Lung (tissue), 12 donors: ENCODE data around the gene MYF5. TPM values are rescaled to one million over a fixed set of nuclear protein-coding genes. Genes with fewer than 3 reads are reported as not detected.

ENCODE experiments used
- ATAC-seq: fragments of 200-7000 bp; cut with Tn5 transposase; one replicate; pipeline ENCODE4 v1.9.1; 2020; ENCODE audit warnings: moderate number of reproducible peaks; ENCODE audit not compliant: insufficient read depth, low FRiP score
- DNase-seq, 3 donors: peaks; one replicate each; pipeline ENCODE4 v3.0.0-alpha.2; 2013 to 2017
- H3K27ac ChIP-seq, 2 donors: one replicate each; pipeline ENCODE4 v1.5.1; 2013; ENCODE audit warnings: mild to moderate bottlenecking in 2 of 2, moderate library complexity in 2 of 2, control low read depth in 1 of 2, inconsistent platforms in 1 of 2, low read depth in 1 of 2, low read length in 1 of 2
- H3K27me3 ChIP-seq, 3 donors: one replicate each; pipeline ENCODE4 v1.5.1; 2013; ENCODE audit warnings: low read length in 2 of 3; ENCODE audit not compliant: control insufficient read depth in 3 of 3, insufficient read depth in 3 of 3
- H3K36me3 ChIP-seq, 4 donors: one replicate each; pipeline ENCODE4 v1.5.1; 2013; ENCODE audit warnings: low read length in 4 of 4, mild to moderate bottlenecking in 1 of 4, moderate library complexity in 1 of 4; ENCODE audit not compliant: control insufficient read depth in 4 of 4, insufficient read depth in 4 of 4
- H3K4me1 ChIP-seq, 5 donors: one replicate each; pipeline ENCODE4 v1.5.1; 2013; ENCODE audit warnings: low read length in 5 of 5, mild to moderate bottlenecking in 2 of 5, moderate library complexity in 1 of 5; ENCODE audit not compliant: control insufficient read depth in 5 of 5, insufficient read depth in 5 of 5
- H3K4me3 ChIP-seq: one replicate; pipeline ENCODE4 v1.5.1; 2013; ENCODE audit warnings: mild to moderate bottlenecking, control low read depth, moderate library complexity
- H3K9ac ChIP-seq, 2 donors: one replicate each; pipeline ENCODE4 v1.5.1; 2013; ENCODE audit warnings: low read length in 2 of 2, control low read depth in 1 of 2; ENCODE audit not compliant: insufficient read depth in 1 of 2
- H3K9me3 ChIP-seq, 4 donors: one replicate each; pipeline ENCODE4 v1.5.1; 2013; ENCODE audit warnings: low read length in 3 of 4, mild to moderate bottlenecking in 1 of 4, moderate library complexity in 1 of 4; ENCODE audit not compliant: control insufficient read depth in 4 of 4, insufficient read depth in 3 of 4
- CTCF ChIP-seq: IDR thresholded peaks from 2 replicates; pipeline ENCODE4 v1.5.1; 2012; ENCODE audit warnings: mild to moderate bottlenecking; ENCODE audit errors: control extremely low read depth, extremely low read depth
- WGBS, 2 donors: extraction: QIAGEN DNeasy Blood & Tissue Kit; methylation state at CpG; one replicate each; pipeline ENCODE4 v1.1.7; 2013; 5-methylcytosine and 5-hydroxymethylcytosine counted together
- polyA plus RNA-seq, 2 donors: library from polyadenylated mRNA; stranded (reverse); fragments of 200-250 nt; gene quantifications; one replicate each; pipeline ENCODE4 v1.2.1, GENCODE V29; 2013
- total RNA-seq, 2 donors: library from RNA; depleted of rRNA in 1 of 2; stranded (reverse); fragments of >200 nt in 1 of 2; gene quantifications; one replicate each; pipeline ENCODE4 v1.2.1, GENCODE V29; 2014 to 2021
- donor health status: control.
- donor health status: control.
- donor health status: Bipolar disorder and iron deficiency.
- donor health status: healthy.
- donor health status: DM: yes; HTN: yes; CAD: no.

Gene MYF5
- total and polyA plus RNA-seq, 4 donors = not detected

- H3K36me3 ChIP-seq = no peaks in the 10 kb centered on the region
- 79 to 82% methylated on average over 2 of the region's 2 CpGs for WGBS, 2 donors
- H3K27ac ChIP-seq = no peak overlapping the region
- DNase-seq (no peak), ATAC-seq (no peak)
- H3K9ac ChIP-seq = no peak overlapping the region
- no peak for TF ChIP-seq CTCF
- H3K27me3 ChIP-seq = no peaks in the 10 kb centered on the region
- no peaks in the 10 kb centered on the region for H3K4me1 ChIP-seq
- H3K9me3 ChIP-seq = no peaks in the 10 kb centered on the region
- H3K4me3 ChIP-seq = no peak overlapping the region
Measured at GRCh38 chr12:80697270-80697887, 19.3 kb upstream of the MYF5 start.

DNA sequence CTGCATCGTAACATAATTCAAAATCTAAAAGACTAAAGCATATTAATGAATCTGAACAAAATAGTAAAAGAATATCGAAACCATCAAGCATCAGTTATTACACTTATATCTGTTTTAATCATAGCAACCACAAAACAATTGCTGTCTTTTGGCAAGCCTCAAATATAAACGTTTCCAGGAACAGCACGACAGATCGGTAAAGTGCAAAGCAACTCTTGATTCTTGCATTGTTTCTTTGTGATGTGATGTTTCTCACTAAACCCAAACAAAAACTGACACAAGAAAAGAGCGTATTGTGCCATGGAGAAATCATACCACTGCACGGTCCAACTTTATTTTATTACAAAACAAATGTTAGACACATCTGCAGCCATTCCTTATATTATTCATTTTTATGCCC lies 18.5 kb upstream of the MYF5 start:
- Histone ChIP-seq H3K27me3 (no peaks in the 10 kb centered on the region), H3K36me3 (no peaks in the 10 kb centered on the region), H3K27ac (no peak overlapping the region), H3K4me3 (no peak overlapping the region), H3K9ac (no peak overlapping the region), H3K9me3 (no peaks in the 10 kb centered on the region), H3K4me1 (peaks cover 0 to 3% (median 0%) of the 10 kb centered on the region in 5 donors)
- TF ChIP-seq CTCF = no peak
- WGBS, 2 donors = 64 to 72% methylated on average over 7 of the region's 7 CpGs
- no peak for DNase-seq
- ATAC-seq = no peak

GRCh38 chr12:80698847-80699542 lies 17.7 kb upstream of the MYF5 start:
- Histone ChIP-seq H3K27me3 (no peaks in the 10 kb centered on the region), H3K36me3 (no peaks in the 10 kb centered on the region), H3K4me3 (no peak overlapping the region), H3K9me3 (no peaks in the 10 kb centered on the region), H3K4me1 (peaks cover 0 to 3% (median 0%) of the 10 kb centered on the region in 5 donors), H3K27ac (no peak overlapping the region), H3K9ac (no peak overlapping the region)
- 81 to 83% methylated on average over 7 of the region's 7 CpGs for WGBS, 2 donors
- TF ChIP-seq CTCF = no peak
- no peak for ATAC-seq
- DNase-seq = no peak

GRCh38 chr12:80700327-80700726 lies 16.4 kb upstream of the MYF5 start:
- Histone ChIP-seq H3K27ac (no peak overlapping the region), H3K4me3 (no peak overlapping the region), H3K9me3 (no peaks in the 10 kb centered on the region), H3K27me3 (no peaks in the 10 kb centered on the region), H3K9ac (no peak overlapping the region), H3K36me3 (no peaks in the 10 kb centered on the region), H3K4me1 (peaks cover 0 to 3% (median 0%) of the 10 kb centered on the region in 5 donors)
- DNase-seq (no peak), ATAC-seq (no peak)
- WGBS, 2 donors = 88 to 90% methylated on average over 2 of the region's 2 CpGs
- no peak for TF ChIP-seq CTCF
